Skin of body (tissue), 2 donors: Measurements from ENCODE around the gene TLE1. TPM values are rescaled to one million over a fixed set of nuclear protein-coding genes. Genes with fewer than 3 reads are reported as not detected.
A peak's percentile ranks its signal among the peaks of the same experiment; 100 is the strongest.
"Not testable (repeated sequence)": the region's sequence is repeated elsewhere in the genome, so short reads cannot be mapped to it uniquely, and the experiment has no call there.

Experiments
- DNase-seq: peaks from one replicate; lab custom pipeline; 2025; lab: John Stamatoyannopoulos, UW
- total RNA-seq: library from RNA; depleted of rRNA; stranded (reverse); fragments of >200 nt; gene quantifications from one replicate; pipeline ENCODE4 v1.2.3, GENCODE V29; 2014

TLE1 gene
- total RNA-seq: 36.6 TPM

- peak; percentile 99 for DNase-seq
These were observed at the start of gene TLE1 for GRCh38 chr9:81689343-81690175. Gene TLE1, minus strand, starts transcription at chr9:81689547. Its CDS starts 1,307 bp downstream, at chr9:81688240.

GRCh38 chr9:81737871-81738507, 48.6 kb upstream of the TLE1 start:
- DNase-seq: no peak

GRCh38 chr9:81730498-81730897, 41.2 kb upstream of the TLE1 start:
- DNase-seq: not testable (repeated sequence)

- no peak for DNase-seq
These were observed 39.8 kb upstream of the TLE1 start for GRCh38 chr9:81729135-81729534.

GRCh38 chr9:81724242-81724889, 35.0 kb upstream of the TLE1 start:
- no peak for DNase-seq

- no peak for DNase-seq
These were observed 32.9 kb upstream of the TLE1 start for GRCh38 chr9:81722277-81722676.

- no peak for DNase-seq
These were observed 31.2 kb upstream of the TLE1 start for GRCh38 chr9:81720450-81721086.

- DNase-seq: no peak
These were observed 30.6 kb upstream of the TLE1 start for GRCh38 chr9:81719972-81720371.

GRCh38 chr9:81718244-81718643, 28.9 kb upstream of the TLE1 start:
- no peak for DNase-seq

- no peak for DNase-seq
These were observed 28.4 kb upstream of the TLE1 start for GRCh38 chr9:81717747-81718077.

GRCh38 chr9:81717061-81717746, 27.9 kb upstream of the TLE1 start:
- no peak for DNase-seq

- DNase-seq: no peak
These were observed 27.1 kb upstream of the TLE1 start for GRCh38 chr9:81716409-81716808.

GRCh38 chr9:81705578-81705977, 16.2 kb upstream of the TLE1 start:
- no peak for DNase-seq

GRCh38 chr9:81694541-81694940, 5.2 kb upstream of the TLE1 start:
- no peak for DNase-seq

- peak; percentile 55 for DNase-seq
These were observed 4.5 kb upstream of the TLE1 start for GRCh38 chr9:81693671-81694378.

GRCh38 chr9:81690251-81690851, 1.0 kb upstream of the TLE1 start:
- peak; percentile 40 for DNase-seq

GRCh38 chr9:81689093-81689342, 329 bp downstream of the TLE1 start:
- not testable (repeated sequence) for DNase-seq

- not testable (repeated sequence) for DNase-seq
These were observed 870 bp downstream of the TLE1 start for GRCh38 chr9:81688262-81689092.

- no peak for DNase-seq
These were observed 1.7 kb downstream of the TLE1 start for GRCh38 chr9:81687521-81688261.
